ENCODE data around the gene PDCL2. TPM values are rescaled to one million over a fixed set of nuclear protein-coding genes. Genes with fewer than 3 reads are reported as not detected.
"Not testable (repeated sequence)": the region's sequence is repeated elsewhere in the genome, so short reads cannot be mapped to it uniquely, and the experiment has no call there.

PDCL2 gene
- total and polyA plus RNA-seq, 5 donors from 2014 or later, result not detected

GRCh38 chr4:55625835-55626234 is 33.8 kb upstream of the PDCL2 start:
- Histone ChIP-seq H3K4me1 (ENCODE audit: control insufficient read depth, insufficient read depth, low read length, poor library complexity, severe bottlenecking) (no peaks in the 10 kb centered on the region), H3K27ac (ENCODE audit: insufficient read depth, low read length, poor library complexity, severe bottlenecking) (no peak overlapping the region), H3K4me3 (ENCODE audit: low read depth, low read length) (no peak overlapping the region), H3K9me3 (ENCODE audit: control insufficient read depth in 2 of 2, low read length in 2 of 2) (no peaks in the 10 kb centered on the region), H3K27me3 (ENCODE audit: control insufficient read depth, insufficient read depth, low read length) (peaks cover 3% of the 10 kb centered on the region), H3K36me3 (ENCODE audit: control insufficient read depth, insufficient read depth, low read length) (no peaks in the 10 kb centered on the region)
- no peak for ATAC-seq (ENCODE audit: low read depth in 2 of 2)
- DNase-seq, result no peak
- no peaks in the 10 kb centered on the region for H3K4me1 Mint-ChIP-seq
- H3K36me3 Mint-ChIP-seq, result no peaks in the 10 kb centered on the region
- H3K27me3 Mint-ChIP-seq, result peaks cover 9% of the 10 kb centered on the region
- no peaks in the 10 kb centered on the region for H3K9me3 Mint-ChIP-seq
- H3K27ac Mint-ChIP-seq, result no peak overlapping the region
- no peak overlapping the region for H3K4me3 Mint-ChIP-seq

- not testable (repeated sequence) for H3K4me1 Mint-ChIP-seq; DNase-seq; H3K4me3 Mint-ChIP-seq; H3K27ac ChIP-seq (ENCODE audit: insufficient read depth, low read length, poor library complexity, severe bottlenecking); ATAC-seq (ENCODE audit: low read depth in 2 of 2); H3K4me1 ChIP-seq (ENCODE audit: control insufficient read depth, insufficient read depth, low read length, poor library complexity, severe bottlenecking); H3K27ac Mint-ChIP-seq; H3K9me3 ChIP-seq (ENCODE audit: control insufficient read depth in 2 of 2, low read length in 2 of 2); H3K27me3 ChIP-seq (ENCODE audit: control insufficient read depth, insufficient read depth, low read length); H3K9me3 Mint-ChIP-seq; H3K36me3 Mint-ChIP-seq; H3K4me3 ChIP-seq (ENCODE audit: low read depth, low read length); H3K27me3 Mint-ChIP-seq; H3K36me3 ChIP-seq (ENCODE audit: control insufficient read depth, insufficient read depth, low read length)
Observed at GRCh38 chr4:55624063-55624462, 32.0 kb upstream of the PDCL2 start.

GRCh38 chr4:55618546-55619143 is 26.6 kb upstream of the PDCL2 start:
- DNase-seq (no peak), ATAC-seq (ENCODE audit: low read depth in 2 of 2) (no peak)
- no peaks in the 10 kb centered on the region for H3K4me1 ChIP-seq (ENCODE audit: control insufficient read depth, insufficient read depth, low read length, poor library complexity, severe bottlenecking)
- H3K27me3 ChIP-seq (ENCODE audit: control insufficient read depth, insufficient read depth, low read length), result peaks cover 2% of the 10 kb centered on the region
- no peak overlapping the region for H3K27ac ChIP-seq (ENCODE audit: insufficient read depth, low read length, poor library complexity, severe bottlenecking)
- Mint-ChIP-seq H3K4me1 (peaks cover 0 to 7% (median 6%) of the 10 kb centered on the region in 4 donors), H3K27me3 (peaks cover 5% of the 10 kb centered on the region), H3K9me3 (peaks cover 0 to 3% (median 0%) of the 10 kb centered on the region in 7 donors), H3K36me3 (no peaks in the 10 kb centered on the region), H3K4me3 (peak overlapping the region in 1 of 4 donors; percentile 35), H3K27ac (no peak overlapping the region)
- H3K9me3 ChIP-seq (ENCODE audit: control insufficient read depth in 2 of 2, low read length in 2 of 2), result no peaks in the 10 kb centered on the region
- H3K36me3 ChIP-seq (ENCODE audit: control insufficient read depth, insufficient read depth, low read length), result no peaks in the 10 kb centered on the region
- H3K4me3 ChIP-seq (ENCODE audit: low read depth, low read length), result no peak overlapping the region

GRCh38 chr4:55617587-55618197 is 25.6 kb upstream of the PDCL2 start:
- Mint-ChIP-seq H3K36me3 (no peaks in the 10 kb centered on the region), H3K27ac (no peak overlapping the region), H3K4me3 (no peak overlapping the region), H3K4me1 (peaks cover 0 to 7% (median 6%) of the 10 kb centered on the region in 4 donors), H3K27me3 (peaks cover 5% of the 10 kb centered on the region), H3K9me3 (peaks cover 0 to 3% (median 0%) of the 10 kb centered on the region in 7 donors)
- peak in 1 of 3 donors; percentile 68 for DNase-seq
- no peaks in the 10 kb centered on the region for H3K4me1 ChIP-seq (ENCODE audit: control insufficient read depth, insufficient read depth, low read length, poor library complexity, severe bottlenecking)
- no peak overlapping the region for H3K4me3 ChIP-seq (ENCODE audit: low read depth, low read length)
- no peaks in the 10 kb centered on the region for H3K36me3 ChIP-seq (ENCODE audit: control insufficient read depth, insufficient read depth, low read length)
- no peak for ATAC-seq (ENCODE audit: low read depth in 2 of 2)
- peaks cover 2% of the 10 kb centered on the region for H3K27me3 ChIP-seq (ENCODE audit: control insufficient read depth, insufficient read depth, low read length)
- H3K9me3 ChIP-seq (ENCODE audit: control insufficient read depth in 2 of 2, low read length in 2 of 2), result no peaks in the 10 kb centered on the region
- no peak overlapping the region for H3K27ac ChIP-seq (ENCODE audit: insufficient read depth, low read length, poor library complexity, severe bottlenecking)

- Mint-ChIP-seq H3K36me3 (no peaks in the 10 kb centered on the region), H3K4me3 (no peak overlapping the region), H3K9me3 (peaks cover 0 to 3% (median 0%) of the 10 kb centered on the region in 7 donors), H3K27me3 (peaks cover 5% of the 10 kb centered on the region), H3K27ac (no peak overlapping the region), H3K4me1 (peaks cover 0 to 7% (median 6%) of the 10 kb centered on the region in 4 donors)
- ATAC-seq (ENCODE audit: low read depth in 2 of 2) (no peak), DNase-seq (no peak)
- H3K9me3 ChIP-seq (ENCODE audit: control insufficient read depth in 2 of 2, low read length in 2 of 2), result no peaks in the 10 kb centered on the region
- H3K4me1 ChIP-seq (ENCODE audit: control insufficient read depth, insufficient read depth, low read length, poor library complexity, severe bottlenecking), result no peaks in the 10 kb centered on the region
- no peak overlapping the region for H3K27ac ChIP-seq (ENCODE audit: insufficient read depth, low read length, poor library complexity, severe bottlenecking)
- H3K27me3 ChIP-seq (ENCODE audit: control insufficient read depth, insufficient read depth, low read length), result peaks cover 2% of the 10 kb centered on the region
- no peaks in the 10 kb centered on the region for H3K36me3 ChIP-seq (ENCODE audit: control insufficient read depth, insufficient read depth, low read length)
- no peak overlapping the region for H3K4me3 ChIP-seq (ENCODE audit: low read depth, low read length)
Observed at GRCh38 chr4:55615008-55615407, 23.0 kb upstream of the PDCL2 start.

GRCh38 chr4:55613621-55614020 is 21.6 kb upstream of the PDCL2 start:
- Mint-ChIP-seq H3K9me3 (peaks cover 0 to 1% (median 0%) of the 10 kb centered on the region in 7 donors), H3K4me1 (peaks cover 0 to 8% (median 5%) of the 10 kb centered on the region in 4 donors), H3K27me3 (peaks cover 5% of the 10 kb centered on the region), H3K36me3 (no peaks in the 10 kb centered on the region), H3K27ac (no peak overlapping the region), H3K4me3 (no peak overlapping the region)
- Histone ChIP-seq H3K4me1 (ENCODE audit: control insufficient read depth, insufficient read depth, low read length, poor library complexity, severe bottlenecking) (no peaks in the 10 kb centered on the region), H3K36me3 (ENCODE audit: control insufficient read depth, insufficient read depth, low read length) (no peaks in the 10 kb centered on the region), H3K27me3 (ENCODE audit: control insufficient read depth, insufficient read depth, low read length) (peaks cover 2% of the 10 kb centered on the region), H3K4me3 (ENCODE audit: low read depth, low read length) (no peak overlapping the region), H3K9me3 (ENCODE audit: control insufficient read depth in 2 of 2, low read length in 2 of 2) (no peaks in the 10 kb centered on the region), H3K27ac (ENCODE audit: insufficient read depth, low read length, poor library complexity, severe bottlenecking) (no peak overlapping the region)
- ATAC-seq (ENCODE audit: low read depth in 2 of 2) (no peak), DNase-seq (no peak)

GRCh38 chr4:55612341-55612740 is 20.3 kb upstream of the PDCL2 start:
- peaks cover 2% of the 10 kb centered on the region for H3K27me3 ChIP-seq (ENCODE audit: control insufficient read depth, insufficient read depth, low read length)
- Mint-ChIP-seq H3K27me3 (no peaks in the 10 kb centered on the region), H3K36me3 (no peaks in the 10 kb centered on the region), H3K4me1 (peaks cover 0 to 3% (median 0%) of the 10 kb centered on the region in 4 donors), H3K9me3 (no peaks in the 10 kb centered on the region), H3K4me3 (no peak overlapping the region), H3K27ac (no peak overlapping the region)
- H3K4me3 ChIP-seq (ENCODE audit: low read depth, low read length), result no peak overlapping the region
- DNase-seq (no peak), ATAC-seq (ENCODE audit: low read depth in 2 of 2) (no peak)
- H3K27ac ChIP-seq (ENCODE audit: insufficient read depth, low read length, poor library complexity, severe bottlenecking), result no peak overlapping the region
- H3K4me1 ChIP-seq (ENCODE audit: control insufficient read depth, insufficient read depth, low read length, poor library complexity, severe bottlenecking), result no peaks in the 10 kb centered on the region
- no peaks in the 10 kb centered on the region for H3K36me3 ChIP-seq (ENCODE audit: control insufficient read depth, insufficient read depth, low read length)
- H3K9me3 ChIP-seq (ENCODE audit: control insufficient read depth in 2 of 2, low read length in 2 of 2), result no peaks in the 10 kb centered on the region
